ENCODE results near the gene TIAM2. TPM values are rescaled to one million over a fixed set of nuclear protein-coding genes. Genes with fewer than 3 reads are reported as not detected.

Gene TIAM2
- total RNA-seq, 4 donors from 2014 or later = 4.2 to 12.7 (median 7.5) TPM

DNA sequence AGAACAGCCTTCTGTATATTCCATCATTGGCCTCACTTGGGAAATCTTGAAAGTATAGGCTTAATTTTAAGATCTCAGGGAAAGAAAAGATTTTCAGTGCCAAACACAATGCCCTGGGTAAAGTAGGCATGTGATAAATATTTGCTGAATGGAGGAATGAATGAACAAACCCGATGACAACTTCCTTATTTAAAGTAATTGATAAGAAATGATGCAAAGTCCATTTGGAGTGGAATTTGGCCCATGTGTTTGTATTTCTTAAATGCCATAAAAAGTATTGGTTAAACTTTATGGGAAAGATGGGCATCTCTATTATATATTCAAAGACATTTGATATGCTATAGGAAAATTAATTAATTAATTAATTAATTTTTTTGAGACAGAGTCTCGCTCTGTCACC is 3.7 kb downstream of the TIAM2 start:
- Histone ChIP-seq H3K4me1 (peaks cover 0 to 12% (median 9%) of the 10 kb centered on the region in 4 donors), H3K27me3 (peaks cover 25% of the 10 kb centered on the region), H3K4me3 (no peak overlapping the region), H3K36me3 (no peaks in the 10 kb centered on the region), H3K27ac (no peak overlapping the region), H3K9me3 (no peaks in the 10 kb centered on the region)
- 57 to 79% methylated on average over 1 to 2 of the region's 2 CpGs for WGBS, 2 donors (ENCODE audit: low coverage in 1 of 2)
- in situ Hi-C loops (cut with MboI; ENCODE audit: low pct_ligation_motif_present in 1 of 4, low pct_unique_long_range_greater_than_20kb in 1 of 4, low sequenced_read_pairs in 3 of 4) = no loop called here
- DNase-seq = no peak
- no peak for TF ChIP-seq POLR2A (IDR thresholded peaks at IDR 0.05)
- no peak for TF ChIP-seq EP300 (IDR thresholded peaks at IDR 0.05; ENCODE audit: low read depth)
- TF ChIP-seq, protein P1, sequence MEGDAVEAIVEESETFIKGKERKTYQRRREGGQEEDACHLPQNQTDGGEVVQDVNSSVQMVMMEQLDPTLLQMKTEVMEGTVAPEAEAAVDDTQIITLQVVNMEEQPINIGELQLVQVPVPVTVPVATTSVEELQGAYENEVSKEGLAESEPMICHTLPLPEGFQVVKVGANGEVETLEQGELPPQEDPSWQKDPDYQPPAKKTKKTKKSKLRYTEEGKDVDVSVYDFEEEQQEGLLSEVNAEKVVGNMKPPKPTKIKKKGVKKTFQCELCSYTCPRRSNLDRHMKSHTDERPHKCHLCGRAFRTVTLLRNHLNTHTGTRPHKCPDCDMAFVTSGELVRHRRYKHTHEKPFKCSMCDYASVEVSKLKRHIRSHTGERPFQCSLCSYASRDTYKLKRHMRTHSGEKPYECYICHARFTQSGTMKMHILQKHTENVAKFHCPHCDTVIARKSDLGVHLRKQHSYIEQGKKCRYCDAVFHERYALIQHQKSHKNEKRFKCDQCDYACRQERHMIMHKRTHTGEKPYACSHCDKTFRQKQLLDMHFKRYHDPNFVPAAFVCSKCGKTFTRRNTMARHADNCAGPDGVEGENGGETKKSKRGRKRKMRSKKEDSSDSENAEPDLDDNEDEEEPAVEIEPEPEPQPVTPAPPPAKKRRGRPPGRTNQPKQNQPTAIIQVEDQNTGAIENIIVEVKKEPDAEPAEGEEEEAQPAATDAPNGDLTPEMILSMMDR (IDR thresholded peaks at IDR 0.05) = no peak
- no peak for TF ChIP-seq POLR2AphosphoS5 (IDR thresholded peaks at IDR 0.05)
- intact Hi-C loops (cut with DNase I; ENCODE audit: low total_unique reads) = no loop called here

DNA sequence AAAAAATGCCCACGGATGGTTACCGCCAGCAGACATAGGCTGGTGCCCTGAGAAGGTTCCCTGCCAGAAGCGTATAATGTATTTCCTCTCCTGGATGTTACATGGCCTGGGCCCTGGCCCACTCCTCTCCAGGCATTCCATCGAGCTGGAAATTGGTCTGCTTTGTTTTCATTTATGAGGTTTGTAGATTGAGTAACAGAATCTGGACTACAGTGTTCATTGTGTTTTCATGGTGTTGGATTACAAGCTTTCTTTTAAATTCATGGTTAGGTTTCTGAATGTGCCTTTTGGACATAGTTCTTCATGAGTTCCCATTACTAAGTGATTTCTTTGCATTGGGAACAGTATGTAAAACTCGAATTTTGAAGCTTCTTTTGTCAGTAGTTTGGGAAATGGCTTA is 6.4 kb downstream of the TIAM2 start:
- 74 to 77% methylated on average over 5 of the region's 5 CpGs for WGBS, 2 donors (ENCODE audit: low coverage in 1 of 2)
- peaks cover 0 to 1% (median 0%) of the 10 kb centered on the region in 4 donors for H3K4me1 ChIP-seq
- no peak for DNase-seq
- in situ Hi-C loops (cut with MboI; ENCODE audit: low pct_ligation_motif_present in 1 of 4, low pct_unique_long_range_greater_than_20kb in 1 of 4, low sequenced_read_pairs in 3 of 4) (no loop called here), intact Hi-C loops (cut with DNase I; ENCODE audit: low total_unique reads) (no loop called here)
- H3K9me3 ChIP-seq = no peaks in the 10 kb centered on the region
- H3K27ac ChIP-seq = no peak overlapping the region
- no peak overlapping the region for H3K4me3 ChIP-seq
- TF ChIP-seq, protein P1 (IDR thresholded peaks at IDR 0.05) = no peak
- TF ChIP-seq POLR2AphosphoS5 (IDR thresholded peaks at IDR 0.05) = no peak
- no peak for TF ChIP-seq POLR2A (IDR thresholded peaks at IDR 0.05)
- no peak for TF ChIP-seq EP300 (IDR thresholded peaks at IDR 0.05; ENCODE audit: low read depth)
- no peaks in the 10 kb centered on the region for H3K36me3 ChIP-seq
- peaks cover 6% of the 10 kb centered on the region for H3K27me3 ChIP-seq

DNA sequence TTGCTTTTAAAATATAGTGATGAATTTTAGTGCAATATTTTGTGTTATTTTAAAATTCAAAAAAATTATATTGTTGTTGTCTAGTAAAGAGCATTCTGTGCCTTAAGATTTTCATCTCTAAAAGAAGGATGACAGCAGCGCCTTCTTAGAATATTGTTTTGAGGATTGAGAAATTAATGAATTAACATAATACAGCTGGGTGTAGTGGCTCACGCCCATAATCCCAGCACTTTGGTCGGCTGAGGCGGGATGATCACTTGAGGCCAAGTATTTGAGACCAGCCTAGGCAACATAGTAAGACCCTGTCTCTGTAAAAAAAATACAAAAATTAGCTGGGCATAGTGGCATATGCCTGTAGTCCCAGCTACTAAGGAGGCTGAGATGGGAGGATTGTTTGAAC is 6.8 kb downstream of the TIAM2 start:
- in situ Hi-C loops (cut with MboI; ENCODE audit: low pct_ligation_motif_present in 1 of 4, low pct_unique_long_range_greater_than_20kb in 1 of 4, low sequenced_read_pairs in 3 of 4) = no loop called here

DNA sequence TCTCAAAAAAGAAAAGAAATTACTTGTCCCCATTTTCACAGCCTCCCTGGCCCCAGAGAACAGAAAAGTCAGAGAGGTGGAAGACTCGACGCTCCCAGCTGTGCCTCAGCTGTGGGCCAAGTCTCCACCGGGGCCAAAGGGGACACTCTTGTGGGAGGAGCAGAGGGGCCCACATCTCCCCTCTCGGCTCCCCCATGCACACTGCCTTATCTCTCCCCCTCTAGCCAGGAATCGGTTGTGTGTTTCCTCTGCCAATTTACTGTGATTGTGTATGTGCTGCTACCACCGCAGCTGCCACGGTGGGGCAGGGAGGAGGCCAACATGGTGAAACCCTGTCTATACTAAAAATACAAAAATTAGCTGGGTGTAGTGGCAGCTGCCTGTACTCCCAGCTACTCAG is 8.4 kb downstream of the TIAM2 start:
- TF ChIP-seq, protein P1 (IDR thresholded peaks at IDR 0.05) = no peak
- no peak for TF ChIP-seq POLR2A (IDR thresholded peaks at IDR 0.05)
- no peak for TF ChIP-seq POLR2AphosphoS5 (IDR thresholded peaks at IDR 0.05)
- TF ChIP-seq EP300 (IDR thresholded peaks at IDR 0.05; ENCODE audit: low read depth) = no peak
- Histone ChIP-seq H3K9me3 (no peaks in the 10 kb centered on the region), H3K4me1 (no peaks in the 10 kb centered on the region), H3K27ac (no peak overlapping the region), H3K27me3 (no peaks in the 10 kb centered on the region), H3K4me3 (no peak overlapping the region), H3K36me3 (no peaks in the 10 kb centered on the region)
- no peak for DNase-seq
- WGBS, 2 donors (ENCODE audit: low coverage in 1 of 2) = 74 to 96% methylated on average over 5 to 7 of the region's 7 CpGs
- intact Hi-C loops (cut with DNase I; ENCODE audit: low total_unique reads) (no loop called here), in situ Hi-C loops (cut with MboI; ENCODE audit: low pct_ligation_motif_present in 1 of 4, low pct_unique_long_range_greater_than_20kb in 1 of 4, low sequenced_read_pairs in 3 of 4) (no loop called here)

More for the DNA sequence above, 6.8 kb downstream of the TIAM2 start:
- Histone ChIP-seq H3K27me3 (peaks cover 3% of the 10 kb centered on the region), H3K36me3 (no peaks in the 10 kb centered on the region), H3K4me3 (no peak overlapping the region), H3K9me3 (no peaks in the 10 kb centered on the region), H3K27ac (no peak overlapping the region), H3K4me1 (no peaks in the 10 kb centered on the region)
- TF ChIP-seq, protein P1 (IDR thresholded peaks at IDR 0.05) = no peak
- TF ChIP-seq POLR2A (IDR thresholded peaks at IDR 0.05) = no peak
- TF ChIP-seq EP300 (IDR thresholded peaks at IDR 0.05; ENCODE audit: low read depth) = no peak
- TF ChIP-seq POLR2AphosphoS5 (IDR thresholded peaks at IDR 0.05) = no peak
- DNase-seq = no peak
- intact Hi-C loops (cut with DNase I; ENCODE audit: low total_unique reads) = no loop called here
- 74 to 92% methylated on average over 4 of the region's 4 CpGs for WGBS, 2 donors (ENCODE audit: low coverage in 1 of 2)

All from transverse colon (tissue), 4 donors.